HFF-Myc (cell line): ENCODE data around the gene ITGAE.
"Not testable (repeated sequence)": the region's sequence is repeated elsewhere in the genome, so short reads cannot be mapped to it uniquely, and the experiment has no call there.

ENCODE experiments used
- DNase-seq: peaks from one replicate; pipeline ENCODE4 v3.0.0-alpha.2; 2011; ENCODE audit warnings: low read depth; ENCODE audit errors: extremely low read depth
- H3K4me3 ChIP-seq: replicated peaks from 2 replicates; pipeline ENCODE4 v1.5.1; 2011; ENCODE audit warnings: low read depth, mild to moderate bottlenecking, control low read depth, low read length
- CTCF ChIP-seq: IDR thresholded peaks from 2 replicates; pipeline ENCODE4 v1.5.1; 2012; ENCODE audit warnings: mild to moderate bottlenecking, low read depth, low read length, control low read depth; ENCODE audit errors: missing control alignments

The ITGAE gene

GRCh38 chr17:3740611-3741073 is 60.3 kb downstream of the ITGAE start:
- no peak for TF ChIP-seq CTCF
- no peak for DNase-seq

GRCh38 chr17:3739422-3740124 is 61.4 kb downstream of the ITGAE start:
- no peak overlapping the region for H3K4me3 ChIP-seq
- DNase-seq = no peak
- no peak for TF ChIP-seq CTCF

More at GRCh38 chr17:3740611-3741073, 60.3 kb downstream of the ITGAE start:
- no peak overlapping the region for H3K4me3 ChIP-seq

GRCh38 chr17:3738562-3739295 is 62.3 kb downstream of the ITGAE start:
- TF ChIP-seq CTCF = no peak
- no peak overlapping the region for H3K4me3 ChIP-seq
- no peak for DNase-seq

- DNase-seq = no peak
- TF ChIP-seq CTCF = no peak
- no peak overlapping the region for H3K4me3 ChIP-seq
Measured at GRCh38 chr17:3735515-3735914, 65.5 kb downstream of the ITGAE start.

- not testable (repeated sequence) for DNase-seq, H3K4me3 ChIP-seq
Measured at GRCh38 chr17:3734911-3735276, 66.1 kb downstream of the ITGAE start.

GRCh38 chr17:3732210-3732621 is 68.8 kb downstream of the ITGAE start:
- H3K4me3 ChIP-seq = no peak overlapping the region
- no peak for TF ChIP-seq CTCF
- DNase-seq = no peak

GRCh38 chr17:3730881-3731429 is 70.0 kb downstream of the ITGAE start:
- no peak for TF ChIP-seq CTCF
- DNase-seq = no peak

More at GRCh38 chr17:3730881-3731429, 70.0 kb downstream of the ITGAE start:
- no peak overlapping the region for H3K4me3 ChIP-seq
